Measurements from ENCODE around the gene PAGR1. TPM values are rescaled to one million over a fixed set of nuclear protein-coding genes. Genes with fewer than 3 reads are reported as not detected.

The PAGR1 gene
- total and polyA plus RNA-seq, 9 of the 15 experiments (the other 6 are each of a cell fraction or from before 2014, with no cell fraction given), result 1.4 to 58.2 (median 16.8) TPM

GRCh38 chr16:29849505-29849904 lies 33.6 kb downstream of the PAGR1 start:
- Histone ChIP-seq H2AFZ (ENCODE audit: low read depth, low read length) (no peak overlapping the region), H3K9ac (ENCODE audit: insufficient read depth in 1 of 2, low read depth in 2 of 2, low read length in 2 of 2) (peak overlapping the region in 1 of 2 experiments; percentile 58; a peak in 1 of 4 replicates), H3K4me2 (ENCODE audit: insufficient read depth, low read length) (no peak overlapping the region), H3K27me3 (ENCODE audit: control insufficient read depth in 2 of 2, insufficient read depth in 2 of 2, low read length in 2 of 2) (no peaks in the 10 kb centered on the region), H3K4me1 (replicated peaks in 1 of 2; ENCODE audit: control insufficient read depth in 2 of 2, insufficient read depth in 2 of 2, low read length in 2 of 2) (peaks cover 0 to 26% of the 10 kb centered on the region in 2 experiments; a peak in 2 of 5 replicates), H3K9me3 (replicated peaks; ENCODE audit: control insufficient read depth, insufficient read depth, low read depth, low read length) (no peaks in the 10 kb centered on the region), H3K79me2 (ENCODE audit: control insufficient read depth, insufficient read depth, low read length) (no peaks in the 10 kb centered on the region), H4K20me1 (replicated peaks; ENCODE audit: control insufficient read depth, insufficient read depth, low read length) (no peaks in the 10 kb centered on the region), H3K27ac (ENCODE audit: extremely low read depth, low read depth, low read length) (no peak overlapping the region), H3K4me3 (no peak overlapping the region), H3K36me3 (ENCODE audit: control insufficient read depth, insufficient read depth, low read length) (no peaks in the 10 kb centered on the region), H3K9me1 (ENCODE audit: control insufficient read depth, insufficient read depth, low read length) (no peaks in the 10 kb centered on the region)
- FAIRE-seq, result no peak
- in situ Hi-C loops (cut with MboI) (no loop called here), intact Hi-C loops (cut with micrococcal nuclease) (loop anchor here (2.0 kb wide), 1 partner anchor 43 kb away; the partner anchor contains the start of gene MAZ)
- POLR2A ChIA-PET, result interaction anchor here (0.7 to 1.6 kb wide), 2 partner anchors 23 to 150 kb away, joined by 6 to 7 read pairs; no protein-coding TSS in a partner anchor
- WGBS (ENCODE audit: insufficient coverage, low coverage, missing lambda C conversion rate), result 59% methylated on average over 4 of the region's 5 CpGs
- CTCF ChIA-PET (ENCODE audit: low intra/inter-chr PET ratio), result interaction anchor here (0.6 kb wide), 1 partner anchor 195 kb away, joined by 3 read pairs; no protein-coding TSS in a partner anchor
- DNase-seq (ENCODE audit: extremely low read depth in 1 of 4, low spot score in 3 of 4), result no peak
- no peak for ATAC-seq
- no TSS peak for BruUV-seq (replicated peaks)
- TF ChIP-seq, protein P1, sequence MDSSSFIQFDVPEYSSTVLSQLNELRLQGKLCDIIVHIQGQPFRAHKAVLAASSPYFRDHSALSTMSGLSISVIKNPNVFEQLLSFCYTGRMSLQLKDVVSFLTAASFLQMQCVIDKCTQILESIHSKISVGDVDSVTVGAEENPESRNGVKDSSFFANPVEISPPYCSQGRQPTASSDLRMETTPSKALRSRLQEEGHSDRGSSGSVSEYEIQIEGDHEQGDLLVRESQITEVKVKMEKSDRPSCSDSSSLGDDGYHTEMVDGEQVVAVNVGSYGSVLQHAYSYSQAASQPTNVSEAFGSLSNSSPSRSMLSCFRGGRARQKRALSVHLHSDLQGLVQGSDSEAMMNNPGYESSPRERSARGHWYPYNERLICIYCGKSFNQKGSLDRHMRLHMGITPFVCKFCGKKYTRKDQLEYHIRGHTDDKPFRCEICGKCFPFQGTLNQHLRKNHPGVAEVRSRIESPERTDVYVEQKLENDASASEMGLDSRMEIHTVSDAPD (CRISPR knock-in tag; IDR thresholded peaks at IDR 0.05), result no peak
- TF ChIP-seq SMARCE1 (IDR thresholded peaks at IDR 0.05) (no peak), HMG20A (CRISPR knock-in tag; conservative IDR thresholded peaks at IDR 0.05) (no peak), KDM4B (IDR thresholded peaks at IDR 0.05; ENCODE audit: borderline replicate concordance in 2 of 2, low read depth in 1 of 2) (no peak), ZNF224 (CRISPR knock-in tag; IDR thresholded peaks at IDR 0.05) (no peak), ZNF318 (IDR thresholded peaks at IDR 0.05; ENCODE audit: borderline replicate concordance in 1 of 2, low read depth in 1 of 2) (no peak), RB1 (IDR thresholded peaks at IDR 0.05; ENCODE audit: low read depth) (no peak), ZBTB12 (CRISPR knock-in tag; IDR thresholded peaks at IDR 0.05) (no peak), ELK1 (CRISPR knock-in tag; IDR thresholded peaks at IDR 0.05) (no peak)

Data from K562 (cell line).